Thyroid gland (tissue), 4 donors: ENCODE measurements around the gene ADGRG1. TPM values are rescaled to one million over a fixed set of nuclear protein-coding genes. Genes with fewer than 3 reads are reported as not detected.

Experiments used
- DNase-seq, 2 donors: peaks; one replicate each; pipeline ENCODE4 v3.0.0-alpha.2; 2019
- H3K27ac ChIP-seq, 3 donors: fragments of 200-600 bp; sonication (generic); 1 replicate in 2 of 3; 2 replicates in 1 of 3; pipeline ENCODE4 v1.5.1; 2016 to 2019; ENCODE audit warnings: mild to moderate bottlenecking in 1 of 3, moderate library complexity in 1 of 3
- H3K27me3 ChIP-seq: fragments of 200-600 bp; sonication (generic); one replicate; pipeline ENCODE4 v1.5.1; 2019
- H3K36me3 ChIP-seq, 2 donors: fragments of 200-600 bp; sonication (generic); one replicate each; pipeline ENCODE4 v1.5.1; 2016 to 2019
- H3K4me1 ChIP-seq, 2 donors: fragments of 200-600 bp; sonication (generic); one replicate each; pipeline ENCODE4 v1.5.1; 2017 to 2019
- H3K4me3 ChIP-seq, 3 donors: fragments of 200-600 bp; sonication (generic); replicated peaks in 1 of 3; 1 replicate in 2 of 3; 2 replicates in 1 of 3; pipeline ENCODE4 v1.5.1; 2016; ENCODE audit warnings: mild to moderate bottlenecking in 1 of 3
- H3K9me3 ChIP-seq: fragments of 200-600 bp; sonication (generic); one replicate; pipeline ENCODE4 v1.5.1; 2017
- CTCF ChIP-seq, 6 experiments: fragments of 200-600 bp in 3 of 6; fragments of 450-650 bp in 3 of 6; sonication (generic) in 3 of 6; IDR thresholded peaks; one replicate each; pipeline ENCODE4 v1.5.1; 2016 to 2019; ENCODE audit warnings: antibody characterized with exemption in 6 of 6, mild to moderate bottlenecking in 2 of 6, inconsistent platforms in 1 of 6, moderate library complexity in 1 of 6
- POLR2A ChIP-seq, 2 donors: fragments of 450-650 bp; IDR thresholded peaks; one replicate each; pipeline ENCODE4 v1.6.1; 2017; ENCODE audit warnings: antibody characterized with exemption in 2 of 2, mild to moderate bottlenecking in 2 of 2, moderate library complexity in 1 of 2
- WGBS, 2 donors: methylation state at CpG; one replicate each; pipeline ENCODE4 v1.1.5; 2017; 5-methylcytosine and 5-hydroxymethylcytosine counted together
- intact Hi-C: fragments of 100-400 bp; cut with DNase I; formaldehyde crosslinking; loops from one replicate; pipeline ENCODE4 v1.15.1; 2023
- total RNA-seq, 4 donors: library from RNA; depleted of rRNA; stranded (reverse); fragments of >200 nt; gene quantifications; one replicate each; pipeline ENCODE4 v1.2.3, GENCODE V29; 2016

Gene ADGRG1
- total RNA-seq, 4 donors from 2014 or later = 120 to 295 (median 239) TPM

GRCh38 chr16:57664662-57665025, 36.2 kb downstream of the ADGRG1 start:
- Histone ChIP-seq H3K27ac (no peak overlapping the region), H3K9me3 (no peaks in the 10 kb centered on the region), H3K4me3 (no peak overlapping the region), H3K27me3 (no peaks in the 10 kb centered on the region), H3K36me3 (peaks cover 50 to 51% of the 10 kb centered on the region in 2 donors), H3K4me1 (no peaks in the 10 kb centered on the region)
- DNase-seq = peak in 1 of 2 donors; percentile 33
- TF ChIP-seq CTCF (IDR thresholded peaks at IDR 0.05) (no peak), POLR2A (IDR thresholded peaks at IDR 0.05) (no peak)
- intact Hi-C loops = no loop called here
- WGBS, 2 donors = 66 to 74% methylated on average over 4 to 6 of the region's 6 CpGs

- Histone ChIP-seq H3K9me3 (no peaks in the 10 kb centered on the region), H3K4me3 (no peak overlapping the region), H3K27ac (peak overlapping the region in 1 of 3 donors; percentile 43), H3K4me1 (no peaks in the 10 kb centered on the region), H3K36me3 (peaks cover 42 to 43% of the 10 kb centered on the region in 2 donors), H3K27me3 (no peaks in the 10 kb centered on the region)
- TF ChIP-seq CTCF (IDR thresholded peaks at IDR 0.05) (no peak), POLR2A (IDR thresholded peaks at IDR 0.05) (no peak)
- no peak for DNase-seq
- intact Hi-C loops = no loop called here
- 84 to 89% methylated on average over 3 to 4 of the region's 4 CpGs for WGBS, 2 donors
Observed at GRCh38 chr16:57665541-57665940, 37.1 kb downstream of the ADGRG1 start.

GRCh38 chr16:57666353-57667047, 38.1 kb downstream of the ADGRG1 start:
- no peak overlapping the region for H3K27ac ChIP-seq
- 78 to 89% methylated on average over 7 to 10 of the region's 11 CpGs for WGBS, 2 donors
- H3K36me3 ChIP-seq = peaks cover 33% of the 10 kb centered on the region in 2 donors
- H3K27me3 ChIP-seq = no peaks in the 10 kb centered on the region
- TF ChIP-seq CTCF (IDR thresholded peaks at IDR 0.05) = no peak
- no peak for TF ChIP-seq POLR2A (IDR thresholded peaks at IDR 0.05)
- H3K9me3 ChIP-seq = no peaks in the 10 kb centered on the region
- H3K4me1 ChIP-seq = no peaks in the 10 kb centered on the region
- intact Hi-C loops = no loop called here
- no peak for DNase-seq
- no peak overlapping the region for H3K4me3 ChIP-seq

GRCh38 chr16:57667048-57667525, 38.7 kb downstream of the ADGRG1 start:
- WGBS, 2 donors = 83 to 100% methylated on average over 2 to 3 of the region's 5 CpGs

GRCh38 chr16:57667526-57668262, 39.3 kb downstream of the ADGRG1 start:
- intact Hi-C loops = no loop called here
- H3K27me3 ChIP-seq = no peaks in the 10 kb centered on the region
- TF ChIP-seq CTCF (IDR thresholded peaks at IDR 0.05) (peak in 2 of 6 experiments; percentile 14 to 27), POLR2A (IDR thresholded peaks at IDR 0.05) (no peak)
- no peaks in the 10 kb centered on the region for H3K9me3 ChIP-seq
- no peaks in the 10 kb centered on the region for H3K4me1 ChIP-seq
- peak; percentile 34 to 41 for DNase-seq
- H3K4me3 ChIP-seq = no peak overlapping the region
- peak overlapping the region in 1 of 3 donors; percentile 38 for H3K27ac ChIP-seq
- 76 to 79% methylated on average over 7 to 11 of the region's 17 CpGs for WGBS, 2 donors
- H3K36me3 ChIP-seq = peaks cover 21% of the 10 kb centered on the region in 2 donors

More at GRCh38 chr16:57667048-57667525, 38.7 kb downstream of the ADGRG1 start:
- Histone ChIP-seq H3K9me3 (no peaks in the 10 kb centered on the region), H3K4me3 (no peak overlapping the region), H3K4me1 (no peaks in the 10 kb centered on the region), H3K36me3 (peaks cover 27% of the 10 kb centered on the region in 2 donors), H3K27ac (no peak overlapping the region), H3K27me3 (no peaks in the 10 kb centered on the region)
- no peak for TF ChIP-seq POLR2A (IDR thresholded peaks at IDR 0.05)
- no peak for DNase-seq
- intact Hi-C loops = no loop called here
